Astrocyte of the cerebellum (primary cell): ENCODE results near the gene TMEM108.

ENCODE experiments used
- DNase-seq: peaks from one replicate; pipeline ENCODE4 v3.0.0-alpha.2; 2011; ENCODE audit warnings: low read depth
- H3K4me3 ChIP-seq: 2 replicates; pipeline ENCODE4 v1.5.1; 2011; ENCODE audit warnings: mild to moderate bottlenecking, low read depth, low read length, moderate library complexity
- CTCF ChIP-seq: IDR thresholded peaks from 2 replicates; pipeline ENCODE4 v1.5.1; 2012; ENCODE audit warnings: low read length, low read depth, moderate library complexity, mild to moderate bottlenecking; ENCODE audit errors: missing control alignments
- in situ Hi-C: cut with HindIII; loops from 2 replicates; pipeline ENCODE4 v1.10.0; 2017; ENCODE audit warnings: low sequenced_read_pairs

TMEM108 gene

GRCh38 chr3:133065193-133065961 lies 27.2 kb downstream of the TMEM108 start:
- DNase-seq, result no peak
- in situ Hi-C loops, result no loop called here
- no peak overlapping the region for H3K4me3 ChIP-seq
- TF ChIP-seq CTCF, result no peak

GRCh38 chr3:133066026-133066425 lies 27.8 kb downstream of the TMEM108 start:
- TF ChIP-seq CTCF, result no peak
- in situ Hi-C loops, result no loop called here
- no peak overlapping the region for H3K4me3 ChIP-seq
- DNase-seq, result no peak

GRCh38 chr3:133069556-133070286 lies 31.5 kb downstream of the TMEM108 start:
- no peak for DNase-seq
- no peak overlapping the region for H3K4me3 ChIP-seq
- no peak for TF ChIP-seq CTCF
- in situ Hi-C loops, result no loop called here

GRCh38 chr3:133074977-133075376 lies 36.8 kb downstream of the TMEM108 start:
- TF ChIP-seq CTCF, result no peak
- H3K4me3 ChIP-seq, result no peak overlapping the region
- no peak for DNase-seq
- in situ Hi-C loops, result no loop called here

- in situ Hi-C loops, result no loop called here
- no peak overlapping the region for H3K4me3 ChIP-seq
- DNase-seq, result no peak
- TF ChIP-seq CTCF, result no peak
Measured at GRCh38 chr3:133077688-133078087, 39.5 kb downstream of the TMEM108 start.

- no peak for TF ChIP-seq CTCF
- H3K4me3 ChIP-seq, result no peak overlapping the region
- DNase-seq, result no peak
- in situ Hi-C loops, result no loop called here
Measured at GRCh38 chr3:133079621-133080020, 41.4 kb downstream of the TMEM108 start.
